Measurements from ENCODE around the gene MTG2. TPM values are rescaled to one million over a fixed set of nuclear protein-coding genes. Genes with fewer than 3 reads are reported as not detected.

The MTG2 gene
- polyA plus RNA-seq, 1 donor (not counting 4 experiments of a cell fraction or from before 2014, with no cell fraction given), result 24.7 TPM

DNA sequence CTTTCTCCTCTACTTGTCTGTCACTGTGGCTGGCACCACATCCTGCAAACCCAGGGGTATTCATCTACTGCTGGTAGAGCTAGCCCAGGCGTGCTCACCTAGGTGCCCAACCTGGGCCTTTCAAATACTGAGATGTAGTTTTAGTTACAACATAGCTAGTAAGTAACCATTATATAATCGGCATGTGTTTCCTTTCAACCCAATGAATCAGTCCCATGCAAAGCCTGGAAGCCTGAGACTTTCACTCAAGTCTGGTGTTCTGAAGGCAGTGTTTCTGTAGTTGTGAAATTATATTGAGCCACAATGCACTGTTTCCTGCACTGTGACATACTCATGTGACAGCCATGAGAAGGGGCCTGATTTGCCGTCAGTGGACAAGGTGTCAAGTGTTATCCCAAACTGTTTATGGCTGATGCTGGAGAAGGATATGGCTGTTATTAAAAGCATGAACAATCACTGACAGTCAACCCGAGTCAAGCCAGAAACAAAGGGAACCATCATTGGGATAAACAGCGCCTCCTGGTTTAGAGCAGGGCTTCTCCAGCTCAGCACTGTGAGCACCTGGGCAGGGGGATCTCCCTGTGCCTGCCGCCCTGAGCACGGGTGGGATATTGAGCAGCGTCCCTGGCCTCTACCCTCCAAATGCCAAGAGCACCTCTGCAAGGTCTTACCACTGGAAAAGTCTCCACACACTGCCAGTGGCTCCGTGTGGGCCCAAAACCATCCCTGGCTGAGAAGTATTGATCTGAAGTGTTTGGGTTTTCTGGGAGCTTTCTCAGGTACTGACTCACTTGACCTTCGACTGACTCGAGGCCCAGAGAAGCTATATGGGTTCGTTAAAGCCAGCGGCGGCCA, 41.2 kb upstream of the MTG2 start:
- peak overlapping the region; percentile 79 for H3K27ac ChIP-seq (ENCODE audit: control insufficient read depth, insufficient read depth, low read length)
- no peak for TF ChIP-seq EZH2 (IDR thresholded peaks at IDR 0.05; ENCODE audit: low read length)
- TF ChIP-seq, protein P1, sequence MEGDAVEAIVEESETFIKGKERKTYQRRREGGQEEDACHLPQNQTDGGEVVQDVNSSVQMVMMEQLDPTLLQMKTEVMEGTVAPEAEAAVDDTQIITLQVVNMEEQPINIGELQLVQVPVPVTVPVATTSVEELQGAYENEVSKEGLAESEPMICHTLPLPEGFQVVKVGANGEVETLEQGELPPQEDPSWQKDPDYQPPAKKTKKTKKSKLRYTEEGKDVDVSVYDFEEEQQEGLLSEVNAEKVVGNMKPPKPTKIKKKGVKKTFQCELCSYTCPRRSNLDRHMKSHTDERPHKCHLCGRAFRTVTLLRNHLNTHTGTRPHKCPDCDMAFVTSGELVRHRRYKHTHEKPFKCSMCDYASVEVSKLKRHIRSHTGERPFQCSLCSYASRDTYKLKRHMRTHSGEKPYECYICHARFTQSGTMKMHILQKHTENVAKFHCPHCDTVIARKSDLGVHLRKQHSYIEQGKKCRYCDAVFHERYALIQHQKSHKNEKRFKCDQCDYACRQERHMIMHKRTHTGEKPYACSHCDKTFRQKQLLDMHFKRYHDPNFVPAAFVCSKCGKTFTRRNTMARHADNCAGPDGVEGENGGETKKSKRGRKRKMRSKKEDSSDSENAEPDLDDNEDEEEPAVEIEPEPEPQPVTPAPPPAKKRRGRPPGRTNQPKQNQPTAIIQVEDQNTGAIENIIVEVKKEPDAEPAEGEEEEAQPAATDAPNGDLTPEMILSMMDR (optimal IDR thresholded peaks at IDR 0.05 in 1 of 3, IDR thresholded peaks at IDR 0.05 in 1 of 3, conservative IDR thresholded peaks at IDR 0.05 in 1 of 3; ENCODE audit: extremely low read depth in 1 of 3, insufficient read depth in 2 of 3, low read length in 3 of 3), result peak; percentile 56 to 63 (median 58)
- H3K27me3 ChIP-seq (ENCODE audit: control insufficient read depth, extremely low read depth, insufficient read depth, low read length), result no peaks in the 10 kb centered on the region
- peak overlapping the region; percentile 87 for H3K9ac ChIP-seq (ENCODE audit: control insufficient read depth, extremely low read depth, insufficient read depth, low read length)
- peaks cover 35% of the 10 kb centered on the region for H4K20me1 ChIP-seq (ENCODE audit: control insufficient read depth, extremely low read depth, insufficient read depth, low read length)
- no peaks in the 10 kb centered on the region for H3K9me3 ChIP-seq (ENCODE audit: control insufficient read depth, low read depth, low read length)
- H3K36me3 ChIP-seq (ENCODE audit: control insufficient read depth in 2 of 2, extremely low read depth in 1 of 2, insufficient read depth in 2 of 2, low read length in 2 of 2), result peaks cover 33 to 41% of the 10 kb centered on the region in 2 experiments
- H3K4me1 ChIP-seq (ENCODE audit: control insufficient read depth, extremely low read depth, insufficient read depth, low read length), result peaks cover 20% of the 10 kb centered on the region
- FAIRE-seq (no peak), DNase-seq (ENCODE audit: low read depth, low spot score) (no peak)
- dilution Hi-C loops (cut with MboI; ENCODE audit: extremely low pct_ligation_motif_present, low sequenced_read_pairs), result no loop called here
- no peak overlapping the region for H2AFZ ChIP-seq (ENCODE audit: control insufficient read depth, low read length)
- H3K4me2 ChIP-seq (ENCODE audit: control insufficient read depth, extremely low read depth, insufficient read depth, low read depth, low read length), result peak overlapping the region; percentile 91
- peaks cover 69% of the 10 kb centered on the region for H3K79me2 ChIP-seq (ENCODE audit: control insufficient read depth, insufficient read depth, low read length)
- peaks cover 7% of the 10 kb centered on the region for H3K9me1 ChIP-seq (ENCODE audit: control insufficient read depth, extremely low read depth, insufficient read depth, low read length)
- H3K4me3 ChIP-seq (ENCODE audit: control insufficient read depth in 2 of 3, extremely low read depth in 1 of 3, insufficient read depth in 2 of 3, low read depth in 1 of 3, low read length in 3 of 3), result peak overlapping the region; percentile 70 to 91 (median 79)

DNA sequence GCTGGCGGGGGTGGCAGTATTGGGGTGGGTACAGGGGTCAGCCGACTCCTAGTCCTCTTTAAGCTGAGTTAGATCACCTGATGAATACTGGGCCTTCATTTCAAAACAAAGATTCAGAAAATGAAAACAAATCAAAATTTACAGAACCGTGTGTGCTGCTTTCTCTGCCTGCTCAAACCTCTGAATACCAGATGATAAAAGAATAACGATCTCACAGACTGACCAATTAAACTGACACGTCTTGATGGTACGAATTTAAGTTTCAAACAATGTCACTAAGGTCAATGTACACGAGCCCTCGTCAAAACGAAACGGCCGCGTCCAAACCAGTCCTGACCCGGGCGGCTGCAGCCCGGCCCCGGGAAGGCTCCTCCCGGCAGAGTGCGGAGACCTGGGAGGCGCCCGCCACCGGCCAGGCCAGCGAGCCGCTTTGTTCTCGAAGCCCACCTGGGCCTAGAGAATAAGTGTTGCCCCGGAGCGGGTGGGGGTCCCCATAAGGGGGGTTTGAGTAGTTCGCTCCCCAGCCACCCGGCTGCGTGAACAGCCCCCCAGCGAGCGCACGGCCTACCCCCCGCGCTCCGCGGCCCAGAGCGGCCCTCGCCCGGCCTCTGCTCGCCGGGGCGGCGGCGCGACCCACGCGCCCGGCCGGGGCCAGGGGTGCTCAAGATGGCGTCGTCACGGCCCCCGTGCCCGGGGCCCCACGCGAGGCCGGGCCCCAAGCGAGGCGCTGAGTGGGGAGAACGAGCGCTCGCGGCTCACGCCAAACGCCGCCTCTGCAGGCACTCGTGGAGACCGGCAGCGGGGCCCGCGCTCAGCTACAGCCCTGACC, 40.4 kb upstream of the MTG2 start:
- TF ChIP-seq EZH2 (IDR thresholded peaks at IDR 0.05; ENCODE audit: low read length), result no peak
- TF ChIP-seq, protein P1 (optimal IDR thresholded peaks at IDR 0.05 in 1 of 3, IDR thresholded peaks at IDR 0.05 in 1 of 3, conservative IDR thresholded peaks at IDR 0.05 in 1 of 3; ENCODE audit: extremely low read depth in 1 of 3, insufficient read depth in 2 of 3, low read length in 3 of 3), result no peak
- Histone ChIP-seq H4K20me1 (ENCODE audit: control insufficient read depth, extremely low read depth, insufficient read depth, low read length) (peaks cover 40% of the 10 kb centered on the region), H3K27ac (ENCODE audit: control insufficient read depth, insufficient read depth, low read length) (peak overlapping the region; percentile 79), H3K9ac (ENCODE audit: control insufficient read depth, extremely low read depth, insufficient read depth, low read length) (peak overlapping the region; percentile 87), H3K4me2 (ENCODE audit: control insufficient read depth, extremely low read depth, insufficient read depth, low read depth, low read length) (peak overlapping the region; percentile 91), H3K27me3 (ENCODE audit: control insufficient read depth, extremely low read depth, insufficient read depth, low read length) (no peaks in the 10 kb centered on the region), H3K4me3 (ENCODE audit: control insufficient read depth in 2 of 3, extremely low read depth in 1 of 3, insufficient read depth in 2 of 3, low read depth in 1 of 3, low read length in 3 of 3) (peak overlapping the region; percentile 70 to 91 (median 79)), H2AFZ (ENCODE audit: control insufficient read depth, low read length) (no peak overlapping the region), H3K9me3 (ENCODE audit: control insufficient read depth, low read depth, low read length) (no peaks in the 10 kb centered on the region), H3K79me2 (ENCODE audit: control insufficient read depth, insufficient read depth, low read length) (peaks cover 77% of the 10 kb centered on the region), H3K9me1 (ENCODE audit: control insufficient read depth, extremely low read depth, insufficient read depth, low read length) (peaks cover 12% of the 10 kb centered on the region), H3K36me3 (ENCODE audit: control insufficient read depth in 2 of 2, extremely low read depth in 1 of 2, insufficient read depth in 2 of 2, low read length in 2 of 2) (peaks cover 27 to 38% of the 10 kb centered on the region in 2 experiments), H3K4me1 (ENCODE audit: control insufficient read depth, extremely low read depth, insufficient read depth, low read length) (peaks cover 20% of the 10 kb centered on the region)
- DNase-seq (ENCODE audit: low read depth, low spot score) (no peak), FAIRE-seq (no peak)
- dilution Hi-C loops (cut with MboI; ENCODE audit: extremely low pct_ligation_motif_present, low sequenced_read_pairs), result no loop called here

Measured in keratinocyte (primary cell).